Measurements from ENCODE around the gene CD55.

Gene CD55

DNA sequence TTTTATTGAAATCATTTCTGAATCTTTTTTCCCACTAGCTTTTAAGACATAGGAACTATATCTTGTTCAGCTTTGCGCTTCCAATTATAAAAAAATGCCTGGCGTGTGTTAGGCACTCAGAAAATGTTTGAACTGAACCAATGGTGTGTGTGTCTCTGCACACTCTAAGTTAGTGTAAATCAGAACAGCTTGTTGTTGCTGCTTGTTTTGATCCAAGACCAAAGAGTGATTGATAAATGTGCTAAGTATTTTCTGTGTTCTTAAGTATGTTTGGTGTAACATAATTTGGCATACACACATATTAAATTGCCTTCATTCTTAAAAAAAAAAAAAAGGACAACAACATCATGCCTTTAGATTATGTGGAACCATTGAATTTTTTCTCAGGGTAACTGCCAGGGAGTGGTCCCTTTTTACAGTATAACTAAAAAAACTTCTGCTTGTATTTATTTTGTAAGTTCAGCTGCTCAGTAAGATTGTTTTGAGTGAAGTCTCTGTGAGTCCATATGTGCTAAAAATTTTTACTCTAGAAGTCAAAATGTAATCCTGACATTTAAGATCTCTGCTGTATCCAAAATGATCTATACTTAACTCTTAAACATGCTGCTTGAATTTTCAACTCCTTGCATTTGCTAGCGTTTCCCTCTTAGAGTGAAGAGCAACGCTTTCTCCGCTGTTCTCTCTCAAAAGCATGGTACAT, 8.7 kb downstream of the CD55 start:
- TF ChIP-seq, protein P1, sequence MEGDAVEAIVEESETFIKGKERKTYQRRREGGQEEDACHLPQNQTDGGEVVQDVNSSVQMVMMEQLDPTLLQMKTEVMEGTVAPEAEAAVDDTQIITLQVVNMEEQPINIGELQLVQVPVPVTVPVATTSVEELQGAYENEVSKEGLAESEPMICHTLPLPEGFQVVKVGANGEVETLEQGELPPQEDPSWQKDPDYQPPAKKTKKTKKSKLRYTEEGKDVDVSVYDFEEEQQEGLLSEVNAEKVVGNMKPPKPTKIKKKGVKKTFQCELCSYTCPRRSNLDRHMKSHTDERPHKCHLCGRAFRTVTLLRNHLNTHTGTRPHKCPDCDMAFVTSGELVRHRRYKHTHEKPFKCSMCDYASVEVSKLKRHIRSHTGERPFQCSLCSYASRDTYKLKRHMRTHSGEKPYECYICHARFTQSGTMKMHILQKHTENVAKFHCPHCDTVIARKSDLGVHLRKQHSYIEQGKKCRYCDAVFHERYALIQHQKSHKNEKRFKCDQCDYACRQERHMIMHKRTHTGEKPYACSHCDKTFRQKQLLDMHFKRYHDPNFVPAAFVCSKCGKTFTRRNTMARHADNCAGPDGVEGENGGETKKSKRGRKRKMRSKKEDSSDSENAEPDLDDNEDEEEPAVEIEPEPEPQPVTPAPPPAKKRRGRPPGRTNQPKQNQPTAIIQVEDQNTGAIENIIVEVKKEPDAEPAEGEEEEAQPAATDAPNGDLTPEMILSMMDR (IDR thresholded peaks at IDR 0.05): no peak
- no peak for DNase-seq (ENCODE audit: low spot score)
- Histone ChIP-seq H3K27ac (no peak overlapping the region), H3K4me3 (no peak overlapping the region)

DNA sequence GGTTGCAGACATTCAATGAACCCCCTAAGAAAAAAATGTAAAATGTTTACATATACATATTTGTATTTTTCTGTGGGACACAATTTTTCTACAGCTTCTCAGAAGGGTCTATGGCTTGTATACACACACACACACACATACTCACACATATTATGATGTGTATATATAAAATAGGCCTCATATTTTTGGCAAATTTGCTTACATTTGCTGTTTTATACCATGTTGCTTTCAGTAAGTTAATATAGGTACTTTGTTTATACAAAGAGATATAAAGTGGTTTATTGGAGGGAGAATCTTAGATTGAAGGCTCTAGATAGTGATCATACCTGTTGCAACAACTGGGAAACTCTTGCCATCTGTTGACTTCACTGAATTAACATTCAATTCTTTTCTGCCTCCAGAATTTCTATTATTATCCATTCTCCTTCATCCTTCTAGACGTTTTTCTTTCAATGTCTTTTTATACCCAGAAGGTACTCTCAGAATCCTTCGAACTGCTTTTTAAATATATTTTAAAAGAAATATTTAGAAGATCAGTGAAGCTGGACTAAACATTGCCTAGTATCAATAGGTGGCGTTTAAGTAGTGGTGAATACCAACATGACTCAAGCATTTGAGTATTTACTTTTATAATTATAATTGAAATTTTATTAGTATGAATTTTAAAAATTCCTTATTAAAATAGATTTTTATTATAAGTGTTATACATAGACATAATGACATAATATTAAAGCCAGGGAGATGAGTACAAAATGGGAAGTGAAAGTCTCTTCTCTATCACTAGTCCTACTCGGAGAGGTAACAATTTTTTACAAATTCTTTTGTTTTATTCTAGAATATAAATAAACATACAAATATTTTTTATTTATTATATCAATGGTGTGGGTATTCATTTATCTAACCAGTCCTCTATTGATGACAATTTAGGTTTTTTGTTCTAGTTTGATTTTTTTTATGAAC, 10.2 kb downstream of the CD55 start:
- TF ChIP-seq, protein P1 (IDR thresholded peaks at IDR 0.05): no peak
- no peak for DNase-seq (ENCODE audit: low spot score)
- Histone ChIP-seq H3K4me3 (no peak overlapping the region), H3K27ac (no peak overlapping the region)

DNA sequence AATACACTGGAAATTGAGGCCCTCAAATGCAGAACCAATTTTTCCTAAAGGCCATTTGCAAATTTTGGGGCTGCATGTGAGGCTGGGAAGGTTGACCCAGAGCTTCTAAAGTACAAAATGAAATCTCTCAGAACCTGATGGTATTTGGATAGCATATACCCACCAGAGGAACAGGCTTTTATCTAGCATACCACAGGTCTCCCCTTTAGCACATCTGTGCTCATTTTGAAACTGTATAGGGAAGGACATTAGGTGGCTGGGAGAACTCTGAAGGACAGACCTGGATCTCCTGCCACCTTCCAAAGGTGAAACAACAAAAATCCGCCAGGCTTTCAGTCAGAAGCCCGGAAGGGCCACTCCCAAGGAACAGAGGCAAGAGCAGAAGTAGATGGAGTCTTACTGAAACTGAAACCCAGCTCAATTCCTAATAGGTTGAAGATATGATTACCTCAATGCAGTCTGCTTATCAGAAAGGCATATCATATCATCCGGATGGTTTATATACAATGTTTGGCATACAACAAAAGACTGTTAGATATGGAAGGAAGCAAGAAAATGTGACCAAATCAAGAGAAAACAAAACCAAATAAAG, 11.6 kb downstream of the CD55 start:
- TF ChIP-seq, protein P1 (IDR thresholded peaks at IDR 0.05): no peak
- Histone ChIP-seq H3K27ac (no peak overlapping the region), H3K4me3 (no peak overlapping the region)
- DNase-seq (ENCODE audit: low spot score): no peak

DNA sequence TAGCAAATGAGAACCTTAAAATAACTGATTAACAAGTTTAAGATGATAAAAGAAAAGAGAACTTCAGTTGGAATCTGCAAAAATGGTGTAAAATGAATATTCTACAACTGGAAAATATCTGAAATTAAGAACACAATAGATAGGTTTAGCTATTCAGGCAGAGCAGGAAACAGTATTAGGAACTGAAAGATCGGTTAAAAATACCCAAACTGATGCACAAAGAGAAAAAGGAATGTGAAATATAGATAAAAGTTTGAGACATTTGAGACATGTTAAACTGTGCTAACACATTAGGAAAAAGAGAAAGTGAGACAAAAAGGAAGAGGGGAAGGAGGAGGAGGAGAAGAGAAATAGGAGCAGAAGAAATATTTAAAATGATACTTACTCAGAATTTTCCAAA, 12.1 kb downstream of the CD55 start:
- Histone ChIP-seq H3K27ac (no peak overlapping the region), H3K4me3 (no peak overlapping the region)
- no peak for DNase-seq (ENCODE audit: low spot score)
- TF ChIP-seq, protein P1 (IDR thresholded peaks at IDR 0.05): no peak

DNA sequence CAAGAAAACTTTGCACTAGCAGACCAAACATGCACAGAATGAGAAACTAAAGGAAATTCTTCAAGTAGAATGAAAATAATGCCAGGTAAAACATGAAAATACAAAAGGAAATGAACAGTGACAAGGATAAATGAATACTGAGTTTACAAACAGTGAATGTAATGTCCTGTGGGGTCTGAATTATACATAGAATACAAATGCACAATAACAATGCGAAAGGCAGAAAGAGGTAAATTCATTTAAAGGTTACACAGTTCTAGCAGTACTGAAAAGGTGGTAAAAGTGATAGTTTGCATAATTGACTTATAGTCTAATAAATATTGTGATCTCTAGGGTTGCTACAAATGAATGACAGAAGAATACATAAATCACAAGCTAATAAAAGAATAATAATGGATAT, 12.9 kb downstream of the CD55 start:
- no peak overlapping the region for H3K4me3 ChIP-seq
- DNase-seq (ENCODE audit: low spot score): no peak
- TF ChIP-seq, protein P1 (IDR thresholded peaks at IDR 0.05): no peak
- H3K27ac ChIP-seq: no peak overlapping the region

DNA sequence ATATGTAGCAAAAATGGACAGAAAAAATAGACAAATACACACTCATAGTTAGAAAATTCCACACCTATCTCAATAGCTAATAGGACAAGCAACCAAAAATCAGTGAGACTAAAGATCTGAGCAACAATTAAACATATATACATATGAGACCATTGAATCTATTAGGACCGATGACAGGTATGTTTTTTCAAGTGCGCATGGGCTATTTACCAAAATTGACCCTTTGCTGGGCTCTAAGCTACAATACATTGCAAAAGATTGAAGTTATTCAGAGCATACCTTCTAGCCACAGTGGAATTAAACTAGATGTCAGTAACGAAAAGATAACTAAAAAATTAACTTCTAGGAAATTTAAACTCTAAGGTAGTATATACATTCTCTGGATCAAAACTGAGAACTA, 13.7 kb downstream of the CD55 start:
- TF ChIP-seq, protein P1 (IDR thresholded peaks at IDR 0.05): no peak
- Histone ChIP-seq H3K27ac (no peak overlapping the region), H3K4me3 (no peak overlapping the region)
- no peak for DNase-seq (ENCODE audit: low spot score)

Data from coronary artery (tissue), 2 donors.